DND-41 (cell line): ENCODE data around the gene LHCGR.

Source experiments
- ATAC-seq: fragments of 200-7000 bp; cut with Tn5 transposase; 3 replicates; pipeline ENCODE4 v1.9.1; 2021; ENCODE audit warnings: low read depth; ENCODE audit not compliant: insufficient read depth
- DNase-seq: peaks from one replicate; pipeline ENCODE4 v3.0.0-alpha.2; 2020
- H2AFZ ChIP-seq: 2 replicates; pipeline ENCODE4 v1.6.0; 2012; ENCODE audit warnings: low read depth, low read length
- H3K27ac ChIP-seq: 2 replicates; pipeline ENCODE4 v1.5.1; 2012; ENCODE audit warnings: low read length, inconsistent platforms
- H3K27me3 ChIP-seq: fragments of 200-600 bp; sonication (generic); 2 replicates; pipeline ENCODE4 v1.6.0; 2012; ENCODE audit warnings: low read length, mild to moderate bottlenecking, inconsistent platforms; ENCODE audit not compliant: insufficient read depth, poor library complexity
- H3K36me3 ChIP-seq: 2 replicates; pipeline ENCODE4 v1.5.1; 2012; ENCODE audit warnings: low read length, inconsistent platforms; ENCODE audit not compliant: insufficient read depth
- H3K4me1 ChIP-seq: 2 replicates; pipeline ENCODE4 v1.5.1; 2012; ENCODE audit warnings: mild to moderate bottlenecking, low read length; ENCODE audit not compliant: insufficient read depth
- H3K4me2 ChIP-seq: 2 replicates; pipeline ENCODE4 v1.6.0; 2012; ENCODE audit warnings: mild to moderate bottlenecking, moderate library complexity, low read length, inconsistent platforms; ENCODE audit not compliant: insufficient read depth
- H3K4me3 ChIP-seq, 2 experiments: fragments of 200-600 bp in 1 of 2; shearing (Covaris generic) in 1 of 2; 2 replicates each; pipeline ENCODE4 v1.5.1; 2012 to 2016; ENCODE audit warnings: inconsistent platforms in 2 of 2, low read length in 2 of 2, mild to moderate bottlenecking in 2 of 2, low read depth in 1 of 2, moderate library complexity in 1 of 2
- H3K79me2 ChIP-seq: 2 replicates; pipeline ENCODE4 v1.6.0; 2012; ENCODE audit warnings: low read length, inconsistent platforms; ENCODE audit not compliant: insufficient read depth
- H3K9ac ChIP-seq: 2 replicates; pipeline ENCODE4 v1.6.0; 2012; ENCODE audit warnings: low read depth, mild to moderate bottlenecking, inconsistent platforms, low read length, moderate library complexity
- H3K9me3 ChIP-seq: 2 replicates; pipeline ENCODE4 v1.5.1; 2012; ENCODE audit warnings: low read length, moderate library complexity, mild to moderate bottlenecking, inconsistent platforms; ENCODE audit not compliant: insufficient read depth, severe bottlenecking
- H4K20me1 ChIP-seq: 2 replicates; pipeline ENCODE4 v1.6.0; 2012; ENCODE audit warnings: low read length; ENCODE audit not compliant: insufficient read depth
- EZH2 ChIP-seq: IDR thresholded peaks from 3 replicates; pipeline ENCODE4 v1.6.1; 2012; ENCODE audit warnings: borderline replicate concordance, low read depth, mild to moderate bottlenecking, moderate library complexity, low read length, inconsistent platforms; ENCODE audit not compliant: severe bottlenecking
- TF ChIP-seq, protein P1 (sequence below): IDR thresholded peaks from 2 replicates; pipeline ENCODE4 v1.5.1; 2012; ENCODE audit warnings: borderline replicate concordance, low read length, moderate library complexity, mild to moderate bottlenecking; ENCODE audit not compliant: poor library complexity, severe bottlenecking; ENCODE audit errors: extremely low read depth

Gene LHCGR

GRCh38 chr2:48792030-48792429 lies 36.5 kb upstream of the LHCGR start:
- Histone ChIP-seq H4K20me1 (no peaks in the 10 kb centered on the region), H3K36me3 (no peaks in the 10 kb centered on the region)

GRCh38 chr2:48790407-48791170 lies 35.1 kb upstream of the LHCGR start:
- no peaks in the 10 kb centered on the region for H4K20me1 ChIP-seq
- H3K4me2 ChIP-seq = no peak overlapping the region
- TF ChIP-seq EZH2 = no peak
- TF ChIP-seq, protein P1, sequence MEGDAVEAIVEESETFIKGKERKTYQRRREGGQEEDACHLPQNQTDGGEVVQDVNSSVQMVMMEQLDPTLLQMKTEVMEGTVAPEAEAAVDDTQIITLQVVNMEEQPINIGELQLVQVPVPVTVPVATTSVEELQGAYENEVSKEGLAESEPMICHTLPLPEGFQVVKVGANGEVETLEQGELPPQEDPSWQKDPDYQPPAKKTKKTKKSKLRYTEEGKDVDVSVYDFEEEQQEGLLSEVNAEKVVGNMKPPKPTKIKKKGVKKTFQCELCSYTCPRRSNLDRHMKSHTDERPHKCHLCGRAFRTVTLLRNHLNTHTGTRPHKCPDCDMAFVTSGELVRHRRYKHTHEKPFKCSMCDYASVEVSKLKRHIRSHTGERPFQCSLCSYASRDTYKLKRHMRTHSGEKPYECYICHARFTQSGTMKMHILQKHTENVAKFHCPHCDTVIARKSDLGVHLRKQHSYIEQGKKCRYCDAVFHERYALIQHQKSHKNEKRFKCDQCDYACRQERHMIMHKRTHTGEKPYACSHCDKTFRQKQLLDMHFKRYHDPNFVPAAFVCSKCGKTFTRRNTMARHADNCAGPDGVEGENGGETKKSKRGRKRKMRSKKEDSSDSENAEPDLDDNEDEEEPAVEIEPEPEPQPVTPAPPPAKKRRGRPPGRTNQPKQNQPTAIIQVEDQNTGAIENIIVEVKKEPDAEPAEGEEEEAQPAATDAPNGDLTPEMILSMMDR = no peak
- no peaks in the 10 kb centered on the region for H3K27me3 ChIP-seq
- H2AFZ ChIP-seq = no peak overlapping the region
- no peak overlapping the region for H3K27ac ChIP-seq
- no peaks in the 10 kb centered on the region for H3K9me3 ChIP-seq
- DNase-seq = no peak
- H3K4me3 ChIP-seq = no peak overlapping the region
- H3K9ac ChIP-seq = no peak overlapping the region
- ATAC-seq = no peak
- H3K79me2 ChIP-seq = no peaks in the 10 kb centered on the region
- no peaks in the 10 kb centered on the region for H3K4me1 ChIP-seq
- H3K36me3 ChIP-seq = no peaks in the 10 kb centered on the region

More at GRCh38 chr2:48792030-48792429, 36.5 kb upstream of the LHCGR start:
- ATAC-seq (no peak), DNase-seq (no peak)
- no peaks in the 10 kb centered on the region for H3K4me1 ChIP-seq
- H2AFZ ChIP-seq = no peak overlapping the region
- H3K9ac ChIP-seq = no peak overlapping the region
- no peak overlapping the region for H3K4me2 ChIP-seq
- H3K9me3 ChIP-seq = no peaks in the 10 kb centered on the region
- H3K4me3 ChIP-seq = no peak overlapping the region
- TF ChIP-seq EZH2 = no peak
- TF ChIP-seq, protein P1 = no peak
- no peaks in the 10 kb centered on the region for H3K27me3 ChIP-seq
- no peak overlapping the region for H3K27ac ChIP-seq
- no peaks in the 10 kb centered on the region for H3K79me2 ChIP-seq

GRCh38 chr2:48787580-48787979 lies 32.1 kb upstream of the LHCGR start:
- Histone ChIP-seq H3K9me3 (no peaks in the 10 kb centered on the region), H3K9ac (no peak overlapping the region), H3K27ac (no peak overlapping the region), H3K27me3 (no peaks in the 10 kb centered on the region), H3K79me2 (no peaks in the 10 kb centered on the region), H3K36me3 (no peaks in the 10 kb centered on the region), H4K20me1 (no peaks in the 10 kb centered on the region), H2AFZ (no peak overlapping the region), H3K4me3 (no peak overlapping the region), H3K4me2 (no peak overlapping the region), H3K4me1 (no peaks in the 10 kb centered on the region)
- TF ChIP-seq, protein P1 = no peak
- TF ChIP-seq EZH2 = no peak
- DNase-seq = no peak
- ATAC-seq = no peak

- ATAC-seq = no peak
- Histone ChIP-seq H3K36me3 (no peaks in the 10 kb centered on the region), H2AFZ (no peak overlapping the region), H3K27ac (no peak overlapping the region), H3K4me2 (no peak overlapping the region), H3K4me3 (no peak overlapping the region), H4K20me1 (no peaks in the 10 kb centered on the region), H3K9ac (no peak overlapping the region), H3K79me2 (no peaks in the 10 kb centered on the region), H3K4me1 (no peaks in the 10 kb centered on the region), H3K9me3 (no peaks in the 10 kb centered on the region), H3K27me3 (no peaks in the 10 kb centered on the region)
- no peak for DNase-seq
- no peak for TF ChIP-seq EZH2
- TF ChIP-seq, protein P1 = no peak
Measured at GRCh38 chr2:48781366-48781765, 25.8 kb upstream of the LHCGR start.
